Measurements from ENCODE around the gene DHFR.

The DHFR gene

GRCh38 chr5:80654054-80654390, 761 bp downstream of the DHFR start:
- DNase-seq: peak; percentile 5

GRCh38 chr5:80653502-80653901, 1.3 kb downstream of the DHFR start:
- no peak for DNase-seq

GRCh38 chr5:80646926-80647325, 7.9 kb downstream of the DHFR start:
- no peak for DNase-seq

GRCh38 chr5:80644900-80645299, 9.9 kb downstream of the DHFR start:
- no peak for DNase-seq

- DNase-seq: no peak
Observed at GRCh38 chr5:80641353-80641752, 13.4 kb downstream of the DHFR start.

GRCh38 chr5:80634193-80634592, 20.6 kb downstream of the DHFR start:
- DNase-seq: no peak

- no peak for DNase-seq
Observed at GRCh38 chr5:80632700-80633099, 22.1 kb downstream of the DHFR start.

GRCh38 chr5:80631278-80632259, 23.2 kb downstream of the DHFR start:
- no peak for DNase-seq

GRCh38 chr5:80629281-80629680, 25.5 kb downstream of the DHFR start:
- no peak for DNase-seq

- DNase-seq: no peak
Observed at GRCh38 chr5:80625230-80625629, 29.6 kb downstream of the DHFR start.

- no peak for DNase-seq
Observed at GRCh38 chr5:80623999-80624398, 30.8 kb downstream of the DHFR start.

- DNase-seq: no peak
Observed at GRCh38 chr5:80622756-80623155, 32.0 kb downstream of the DHFR start.

GRCh38 chr5:80620211-80620610, 34.6 kb downstream of the DHFR start:
- DNase-seq: no peak

GRCh38 chr5:80619086-80619485, 35.7 kb downstream of the DHFR start:
- no peak for DNase-seq

- DNase-seq: no peak
Observed at GRCh38 chr5:80618438-80618837, 36.3 kb downstream of the DHFR start.

- no peak for DNase-seq
Observed at GRCh38 chr5:80615266-80615914, 39.4 kb downstream of the DHFR start.

- DNase-seq: no peak
Observed at GRCh38 chr5:80609692-80610091, 45.1 kb downstream of the DHFR start.

- no peak for DNase-seq
Observed at GRCh38 chr5:80608731-80609130, 46.1 kb downstream of the DHFR start.

- no peak for DNase-seq
Observed at GRCh38 chr5:80607832-80608231, 47.0 kb downstream of the DHFR start.

GRCh38 chr5:80607343-80607742, 47.4 kb downstream of the DHFR start:
- no peak for DNase-seq

- no peak for DNase-seq
Observed at GRCh38 chr5:80600943-80601693, 53.7 kb downstream of the DHFR start.

GRCh38 chr5:80597500-80597899, 57.3 kb downstream of the DHFR start:
- no peak for DNase-seq

GRCh38 chr5:80594810-80595209, 60.0 kb downstream of the DHFR start:
- DNase-seq: no peak

- DNase-seq: no peak
Observed at GRCh38 chr5:80592761-80593160, 62.0 kb downstream of the DHFR start.

Data from CD4-positive, alpha-beta T cell treated with Interleukin-17A for 1 hour (primary cell).